AG08395 (cell line): ENCODE data around the gene OTOR.
A peak's percentile ranks its signal among the peaks of the same experiment; 100 is the strongest.

Experiments used
- DNase-seq: peaks from one replicate; pipeline ENCODE4 v3.0.0; 2012; ENCODE audit warnings: mixed read lengths, low spot score

The OTOR gene, protein sequence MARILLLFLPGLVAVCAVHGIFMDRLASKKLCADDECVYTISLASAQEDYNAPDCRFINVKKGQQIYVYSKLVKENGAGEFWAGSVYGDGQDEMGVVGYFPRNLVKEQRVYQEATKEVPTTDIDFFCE

DNA sequence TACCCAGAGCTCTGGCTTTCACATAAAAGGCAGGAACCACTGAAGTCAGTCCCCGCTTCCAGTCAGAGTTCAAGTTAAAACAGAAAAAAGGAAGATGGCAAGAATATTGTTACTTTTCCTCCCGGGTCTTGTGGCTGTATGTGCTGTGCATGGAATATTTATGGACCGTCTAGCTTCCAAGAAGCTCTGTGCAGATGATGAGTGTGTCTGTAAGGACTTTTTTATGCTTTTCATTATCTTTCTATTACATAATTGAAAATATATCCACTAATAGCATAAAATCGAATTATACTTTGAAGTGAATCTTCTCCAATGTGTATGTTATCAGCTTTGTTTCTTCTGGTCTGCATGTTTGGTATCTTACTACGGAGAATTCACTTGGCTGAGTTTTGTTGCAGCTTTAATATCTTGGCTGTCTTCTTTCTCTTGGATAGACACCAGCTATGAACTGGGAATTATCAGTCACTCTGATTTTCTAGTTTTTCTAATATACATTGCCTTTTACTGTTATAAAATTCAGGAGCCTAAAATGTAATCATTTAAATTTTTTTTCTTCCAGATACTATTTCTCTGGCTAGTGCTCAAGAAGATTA lies at the start of gene OTOR:
Gene OTOR (plus strand): TSS at position 51 of the 593 bp plus-strand sequence. CDS start 44 bp downstream, at position 95.
- DNase-seq = no peak

DNA sequence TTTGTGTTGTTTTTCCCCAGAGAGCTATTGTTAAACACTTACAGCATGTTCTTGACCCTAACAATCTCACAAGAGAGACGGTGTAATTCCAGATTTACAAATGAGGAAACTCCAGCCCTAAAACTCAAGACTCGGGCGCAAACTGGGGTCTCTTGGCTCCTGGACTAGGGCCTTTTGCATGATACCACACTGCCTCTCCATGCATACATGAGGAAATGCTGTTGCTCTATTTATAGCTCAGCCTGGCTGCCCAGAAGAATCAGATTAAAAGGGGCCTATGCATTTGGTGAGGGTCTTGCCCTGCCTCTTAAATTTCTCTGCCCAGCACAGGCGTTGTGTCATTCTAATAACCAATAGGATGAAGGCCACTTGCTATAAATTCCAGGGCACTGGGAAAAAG lies 48.9 kb upstream of the OTOR start:
- no peak for DNase-seq

DNA sequence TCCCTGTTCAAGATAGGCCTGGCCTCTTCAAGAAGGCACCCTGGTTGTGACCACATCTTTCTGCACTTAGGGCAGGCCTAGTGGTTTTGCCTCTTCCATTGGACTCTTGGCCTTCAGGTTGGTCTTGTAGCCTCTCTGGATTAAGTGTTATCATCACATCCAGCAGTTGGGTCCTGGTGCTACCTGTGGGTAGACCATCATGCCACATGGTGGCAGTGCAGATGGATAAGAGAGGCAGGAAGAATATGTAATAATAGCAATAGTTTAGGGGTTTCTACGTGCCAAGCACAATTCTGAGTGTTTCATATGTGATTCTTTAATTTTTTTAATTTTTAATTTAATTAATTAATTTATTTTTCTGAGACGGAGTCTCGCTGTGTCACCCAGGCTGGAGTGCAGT lies 46.9 kb upstream of the OTOR start:
- peak; percentile 8 for DNase-seq

DNA sequence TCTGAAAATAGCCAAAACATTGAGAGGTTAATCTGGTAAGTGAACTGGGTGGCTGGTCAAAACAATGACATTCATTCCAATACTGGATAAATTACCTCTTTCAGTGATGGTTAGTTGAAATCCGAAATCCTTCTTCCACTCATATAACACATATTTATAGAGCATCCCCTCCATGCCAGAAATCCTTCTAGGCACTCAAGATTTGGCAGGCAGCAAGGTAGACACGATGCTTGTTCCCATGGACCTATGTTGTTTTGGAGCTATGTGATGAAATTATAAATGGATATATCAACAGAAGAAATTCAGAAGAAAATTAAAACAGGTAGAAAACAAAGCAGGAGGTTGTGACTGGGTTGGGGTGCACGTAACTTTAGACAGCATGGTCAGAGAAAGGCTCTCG lies 44.6 kb upstream of the OTOR start:
- DNase-seq = no peak

DNA sequence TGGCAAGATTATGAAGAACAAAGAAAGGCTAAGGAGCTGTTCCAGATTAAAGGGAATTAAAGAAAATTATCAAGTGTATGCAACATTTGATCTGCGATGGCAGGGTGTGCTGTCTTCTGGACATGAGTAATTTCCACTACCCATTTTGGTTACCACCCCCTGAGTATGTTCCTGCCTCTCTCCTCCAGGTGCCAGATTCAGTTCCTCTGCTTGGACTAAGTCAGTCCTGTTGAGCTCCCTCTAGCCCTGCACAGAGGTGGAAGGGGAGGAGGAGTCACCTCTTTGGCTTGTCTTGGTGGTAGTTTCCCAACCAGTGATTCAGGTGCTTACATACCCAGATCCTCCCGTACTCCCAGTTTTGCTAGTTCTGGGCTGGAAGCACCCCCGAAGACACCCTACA lies 40.5 kb upstream of the OTOR start:
- DNase-seq = no peak

DNA sequence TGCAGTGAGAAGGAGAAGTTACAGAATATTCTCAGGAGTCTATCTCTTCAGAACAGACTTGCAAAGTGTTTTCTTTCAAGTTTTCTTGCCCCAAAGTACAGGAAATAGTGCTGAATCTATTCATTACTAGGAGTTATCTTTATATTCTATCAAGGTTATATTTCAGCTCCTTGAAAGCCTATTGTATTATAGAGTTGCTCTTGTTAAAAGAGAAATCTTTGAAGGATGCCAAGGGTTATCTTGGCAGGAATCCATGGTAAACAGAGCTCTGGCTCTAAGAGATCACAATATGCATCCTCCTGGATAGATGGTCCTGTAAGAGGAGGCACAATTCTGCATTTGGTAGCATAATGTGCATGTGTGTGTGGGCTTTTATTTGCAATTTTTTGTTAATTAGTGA lies 39.6 kb upstream of the OTOR start:
- no peak for DNase-seq

DNA sequence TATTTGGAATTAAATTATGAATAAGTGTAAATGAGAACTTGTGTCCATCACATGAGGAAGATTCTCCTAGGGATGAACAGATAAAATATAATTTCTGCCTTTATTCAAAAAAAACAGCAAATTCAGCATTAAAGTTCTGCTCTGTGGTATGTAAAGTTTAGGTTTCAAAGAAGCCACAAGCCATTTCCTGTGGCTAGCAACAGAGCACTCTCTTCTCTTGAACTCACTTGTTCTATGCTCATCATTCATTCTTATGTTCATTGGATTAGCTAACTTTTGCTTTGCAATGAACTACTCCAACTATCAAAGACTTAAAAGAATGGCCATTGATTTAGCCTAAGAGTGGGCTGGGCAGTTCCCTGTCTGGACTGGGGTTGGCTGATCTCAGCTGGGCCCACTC lies 39.1 kb upstream of the OTOR start:
- DNase-seq = no peak

DNA sequence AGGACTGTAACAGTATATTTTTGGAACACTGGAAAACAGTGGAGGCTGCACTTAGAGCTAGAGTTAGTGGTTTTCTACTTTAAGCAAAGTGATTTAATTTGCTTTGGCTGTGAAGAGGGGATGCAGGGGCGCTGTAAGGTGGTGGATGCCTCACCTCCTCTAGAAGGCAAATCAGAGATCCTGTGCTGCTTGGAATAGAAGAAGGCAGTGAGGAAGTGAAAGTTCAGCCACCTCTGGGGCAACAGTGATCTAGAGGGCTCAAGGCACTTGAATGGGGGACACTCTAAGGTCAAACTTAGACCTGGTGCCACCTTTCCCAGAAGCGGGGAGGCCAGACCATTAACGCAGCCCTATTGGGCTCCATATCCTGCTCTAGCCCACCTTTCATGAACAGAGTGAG lies 37.4 kb upstream of the OTOR start:
- DNase-seq = no peak

DNA sequence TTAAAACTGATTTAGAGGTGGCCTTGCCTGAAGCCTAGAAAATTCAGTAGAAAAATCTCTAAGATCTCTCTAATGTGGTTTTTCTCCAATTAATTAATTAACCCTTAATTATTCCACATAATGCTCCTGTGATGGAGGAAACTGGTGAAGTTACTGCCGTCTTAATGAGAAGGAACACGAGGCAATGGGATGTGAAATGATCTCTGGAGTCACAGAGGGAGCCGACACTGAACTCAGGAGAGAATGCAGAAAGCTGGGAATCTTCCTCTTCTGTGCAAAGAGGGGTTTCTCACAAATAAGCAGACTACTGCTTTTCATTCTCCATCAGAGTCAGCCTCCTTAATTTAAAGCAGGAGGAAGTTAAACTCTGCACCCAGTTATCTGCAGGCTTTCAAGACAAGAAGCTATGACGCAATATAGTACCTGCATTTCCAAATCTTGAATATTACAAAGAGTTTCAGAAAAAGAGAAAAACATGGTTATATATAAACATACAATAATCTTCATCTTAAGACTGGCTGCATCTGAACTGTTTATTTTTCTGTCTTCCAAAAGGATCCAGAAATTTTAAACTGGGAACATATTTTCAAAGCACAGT lies 36.4 kb upstream of the OTOR start:
- no peak for DNase-seq

DNA sequence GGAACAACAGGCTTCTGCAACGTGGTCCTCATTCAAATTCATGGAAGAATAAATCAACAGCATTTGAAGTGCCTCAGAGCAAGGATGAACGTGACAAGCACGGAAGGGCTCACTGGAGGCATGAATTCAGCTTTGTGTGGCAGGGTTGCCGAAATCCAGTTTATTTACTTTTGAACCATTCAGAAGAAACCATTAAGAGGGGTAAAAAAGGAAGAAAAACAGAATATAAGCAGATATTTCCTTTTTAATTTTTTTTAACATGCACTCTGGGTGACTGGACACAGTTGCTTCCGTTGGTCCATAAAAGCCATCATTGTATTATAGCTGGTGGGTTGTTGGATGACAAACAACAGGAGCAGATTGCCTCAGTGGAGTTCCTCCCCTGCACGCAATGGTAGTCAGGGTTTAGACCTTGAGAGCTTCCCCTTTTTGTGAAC lies 35.6 kb upstream of the OTOR start:
- DNase-seq = no peak

DNA sequence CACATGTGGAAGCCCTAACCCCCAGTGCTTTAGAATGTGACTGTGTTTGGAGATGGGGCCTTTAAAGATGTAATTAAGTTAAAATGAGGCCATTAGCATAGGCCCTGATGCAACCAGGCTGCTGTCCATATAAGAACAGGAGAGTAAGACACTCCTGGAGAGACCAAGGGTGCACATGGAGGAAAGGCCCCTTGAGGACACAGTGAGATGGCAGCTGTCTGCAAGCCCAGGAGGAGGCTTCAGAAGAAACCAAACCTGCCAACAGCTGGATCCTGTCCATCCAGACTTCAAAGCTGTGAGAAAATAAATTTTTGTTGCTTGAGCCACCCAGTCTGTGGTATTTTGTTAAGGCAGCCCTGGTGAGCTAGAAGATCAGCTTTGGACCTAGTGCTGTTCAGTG lies 35.1 kb upstream of the OTOR start:
- DNase-seq = no peak

DNA sequence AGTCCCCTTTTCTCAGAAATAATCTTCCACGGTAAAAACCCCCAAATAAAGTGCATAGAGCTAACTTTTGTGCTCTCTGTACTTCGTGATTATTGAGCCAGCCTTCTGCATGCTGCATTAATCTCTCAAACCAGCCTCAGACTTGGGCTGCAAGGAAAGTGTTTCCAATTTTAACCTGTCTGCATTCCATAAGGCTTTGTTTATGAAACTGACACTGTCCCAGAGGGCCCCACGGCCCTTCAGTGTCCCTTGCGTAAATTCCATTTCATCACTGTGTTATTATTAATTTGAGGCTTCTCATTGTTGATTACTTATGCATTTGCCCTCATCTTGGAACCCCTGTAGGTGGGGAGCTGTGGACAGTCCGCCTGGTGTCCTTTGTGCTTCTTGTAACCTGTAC lies 33.9 kb upstream of the OTOR start:
- no peak for DNase-seq

DNA sequence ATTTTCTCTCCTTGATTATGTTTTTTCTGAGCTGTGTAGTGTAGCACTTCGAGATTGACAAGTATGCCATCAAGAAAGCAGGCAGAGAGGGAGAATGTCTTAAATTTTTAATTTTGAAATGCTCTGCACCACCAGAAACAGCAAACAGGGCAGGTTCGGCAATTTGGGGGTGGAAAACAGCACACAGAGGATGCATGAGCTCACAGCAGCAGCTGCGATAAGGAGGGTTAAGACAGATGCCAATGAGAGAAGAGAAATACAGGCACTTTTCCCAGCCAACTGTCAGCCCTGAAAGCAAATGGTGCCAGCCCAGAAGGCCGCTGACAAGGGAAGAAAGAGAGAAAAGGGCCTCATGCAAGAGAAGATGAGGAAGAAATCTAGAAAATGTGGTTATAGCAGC lies 33.4 kb upstream of the OTOR start:
- no peak for DNase-seq

DNA sequence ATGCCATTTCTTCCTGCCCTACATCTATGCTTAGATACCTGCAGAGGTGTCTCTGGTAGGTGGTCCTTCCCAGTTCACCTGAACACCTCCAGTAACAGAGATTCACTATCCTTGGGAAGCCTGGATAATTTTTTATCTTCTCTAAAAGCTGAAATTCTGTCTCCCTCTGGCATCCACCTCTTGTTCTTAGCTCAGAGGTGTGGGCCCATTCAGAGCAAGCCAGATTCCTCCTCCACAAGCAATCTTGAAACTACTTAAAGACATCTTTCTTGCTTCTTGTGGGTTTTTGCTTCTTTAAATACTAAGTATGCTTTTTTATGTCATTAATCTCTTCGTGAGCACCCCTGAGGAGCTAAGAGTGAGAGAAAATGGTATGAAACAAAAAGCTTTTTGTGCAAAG lies 28.7 kb upstream of the OTOR start:
- no peak for DNase-seq

DNA sequence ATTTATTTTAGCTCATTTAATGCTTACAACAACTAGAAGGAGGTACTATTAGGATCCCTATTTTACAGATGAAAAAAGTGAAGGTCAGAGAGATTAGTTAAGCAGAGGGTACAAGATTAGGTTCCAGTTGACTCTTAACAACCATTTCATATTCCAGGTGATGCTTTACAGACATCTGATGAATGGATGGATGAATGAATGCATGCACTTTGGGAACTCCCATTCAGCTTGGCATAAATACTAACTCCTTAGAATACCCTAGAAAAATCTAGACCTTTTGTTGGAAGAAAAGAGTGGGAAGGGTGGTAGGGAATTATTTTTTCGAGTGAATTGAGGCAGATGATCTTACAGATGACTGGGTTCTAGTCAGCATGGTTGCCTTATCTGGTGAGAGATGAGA lies 19.1 kb upstream of the OTOR start:
- DNase-seq = no peak

DNA sequence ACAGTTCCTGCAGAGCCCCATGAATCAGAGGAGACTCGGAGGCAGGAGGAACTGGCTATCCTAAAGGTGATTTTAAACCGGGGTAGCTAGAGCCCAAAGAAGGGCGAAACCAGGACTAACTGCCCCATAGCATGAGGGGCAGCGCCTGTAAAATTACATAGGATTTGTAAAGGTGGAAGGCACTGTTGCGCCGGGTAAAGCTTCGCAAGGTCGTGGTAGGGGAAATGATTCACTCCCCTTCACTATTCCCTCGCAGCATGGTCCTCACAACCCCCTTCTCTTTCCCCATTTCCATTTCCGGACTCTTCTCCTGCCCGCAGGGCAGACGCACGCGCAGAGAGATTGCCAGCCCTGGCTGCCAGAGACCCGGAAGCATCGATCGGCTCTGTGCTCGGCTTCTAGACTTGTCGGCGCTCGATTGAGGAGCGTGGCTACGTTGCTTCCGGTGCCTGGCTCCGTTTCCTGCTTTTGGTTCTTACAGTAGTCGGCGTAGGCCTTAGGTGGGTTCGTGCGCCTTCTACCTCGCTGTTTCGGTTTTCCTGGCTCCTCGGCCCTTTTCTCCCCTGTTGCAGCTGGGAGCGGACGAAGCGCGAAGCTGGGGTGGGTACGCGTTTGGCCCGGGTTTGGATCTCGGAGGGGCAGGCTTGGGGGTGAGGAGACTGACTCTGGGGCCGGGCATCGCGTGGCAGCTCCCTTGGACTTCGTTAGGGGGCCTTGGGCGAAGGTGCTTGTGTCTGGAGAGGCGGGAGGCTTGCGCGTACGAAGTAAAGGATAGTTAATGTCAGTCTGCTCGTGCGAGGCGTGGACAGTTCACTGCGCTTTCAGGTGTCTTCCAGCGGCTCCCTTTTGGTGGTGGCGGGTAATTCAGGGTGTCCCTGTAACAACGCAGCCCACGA lies 18.3 kb upstream of the OTOR start, which contains the start of gene SNRPB2:
Gene SNRPB2 (plus strand): TSS at position 462 of the 896 bp plus-strand sequence. CDS start 1,677 bp downstream, outside the sequence.
- peak; percentile 97 for DNase-seq

DNA sequence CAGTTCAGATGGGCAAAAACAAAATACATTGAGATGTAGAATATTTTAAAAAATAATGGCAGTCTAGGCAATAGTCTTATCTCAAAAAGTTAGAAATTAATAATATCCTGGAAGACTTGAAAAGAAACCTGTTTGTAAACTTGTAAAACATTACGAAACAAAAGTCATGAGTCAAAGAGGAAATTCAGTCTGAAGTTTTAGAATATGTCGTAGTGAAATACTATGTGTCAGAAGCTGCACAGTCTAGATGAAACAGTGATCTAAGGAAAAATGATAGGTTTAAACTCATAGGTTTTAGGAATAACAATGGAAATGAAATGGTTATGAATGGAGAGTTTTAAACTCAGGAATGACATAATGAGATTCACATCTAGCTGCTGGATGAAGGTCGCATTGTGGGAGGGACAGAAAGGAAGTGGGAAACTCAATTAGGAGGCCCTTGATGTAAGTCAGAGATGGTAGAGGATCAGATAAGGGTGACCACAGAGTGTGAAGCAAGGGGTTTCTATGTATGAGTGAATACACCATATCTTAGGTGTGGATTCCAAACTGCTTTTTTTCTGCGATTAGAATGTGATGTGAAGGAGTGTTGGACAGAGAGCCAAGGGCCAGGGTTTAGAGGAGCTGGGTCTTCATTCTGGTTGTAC lies 15.5 kb upstream of the OTOR start:
- no peak for DNase-seq

DNA sequence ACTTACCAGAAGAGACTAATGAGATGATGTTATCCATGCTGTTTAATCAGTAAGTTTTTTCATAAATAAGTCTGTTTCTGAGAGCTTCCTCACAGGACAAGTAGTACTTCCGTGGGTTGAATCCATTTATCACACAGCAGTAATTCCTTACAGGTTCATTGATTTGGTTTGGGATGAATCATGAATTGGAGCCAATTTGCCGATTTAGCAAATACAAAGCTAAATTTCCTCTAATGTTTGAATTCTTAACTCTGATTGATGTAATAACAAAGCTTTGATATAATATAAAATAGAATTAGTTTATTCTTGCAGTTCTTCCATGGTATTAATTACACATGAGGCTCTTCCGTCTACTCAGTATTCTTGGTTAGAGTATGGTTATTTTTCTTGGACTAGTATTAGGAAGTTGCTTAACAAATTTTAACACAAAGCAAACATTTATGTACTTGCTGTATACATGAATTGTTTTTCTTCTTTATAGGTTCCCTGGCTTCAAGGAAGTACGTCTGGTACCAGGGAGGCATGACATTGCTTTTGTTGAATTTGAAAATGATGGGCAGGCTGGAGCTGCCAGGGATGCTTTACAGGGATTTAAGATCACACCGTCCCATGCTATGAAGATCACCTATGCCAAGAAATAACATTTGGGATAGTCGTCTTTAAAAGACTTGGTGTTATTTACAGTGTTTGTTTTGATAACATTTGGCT lies 7.6 kb upstream of the OTOR start:
- DNase-seq = no peak

DNA sequence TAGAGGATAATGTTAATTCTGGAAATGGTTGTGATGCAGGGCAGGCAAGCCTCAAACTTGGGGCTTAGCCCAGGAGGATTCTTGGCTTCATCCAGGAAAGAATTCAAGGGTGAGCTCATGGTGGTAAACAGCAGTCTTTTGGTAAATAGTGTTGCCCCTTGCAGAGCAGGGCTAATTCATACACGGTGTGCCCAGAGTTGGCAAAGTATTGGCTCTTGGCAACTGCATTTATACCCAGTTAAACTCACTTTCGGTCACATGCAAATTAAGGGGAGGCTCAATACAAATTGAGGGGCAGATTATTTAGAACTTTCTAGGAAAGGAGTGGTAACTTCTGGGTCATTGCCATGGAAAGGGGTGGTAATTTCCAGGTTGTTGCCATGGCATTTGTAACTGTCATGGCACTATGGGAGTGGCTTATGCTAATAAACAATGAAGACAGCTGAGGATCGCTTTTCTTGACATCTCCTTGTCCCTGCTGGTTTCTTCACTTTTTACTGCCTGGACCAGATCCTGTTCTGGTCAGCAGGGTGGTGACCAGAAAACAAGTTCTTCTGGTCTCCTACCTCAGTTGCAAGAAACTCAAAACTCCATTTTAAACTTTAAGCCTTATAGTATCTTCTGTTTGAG lies 3.9 kb upstream of the OTOR start:
- no peak for DNase-seq

DNA sequence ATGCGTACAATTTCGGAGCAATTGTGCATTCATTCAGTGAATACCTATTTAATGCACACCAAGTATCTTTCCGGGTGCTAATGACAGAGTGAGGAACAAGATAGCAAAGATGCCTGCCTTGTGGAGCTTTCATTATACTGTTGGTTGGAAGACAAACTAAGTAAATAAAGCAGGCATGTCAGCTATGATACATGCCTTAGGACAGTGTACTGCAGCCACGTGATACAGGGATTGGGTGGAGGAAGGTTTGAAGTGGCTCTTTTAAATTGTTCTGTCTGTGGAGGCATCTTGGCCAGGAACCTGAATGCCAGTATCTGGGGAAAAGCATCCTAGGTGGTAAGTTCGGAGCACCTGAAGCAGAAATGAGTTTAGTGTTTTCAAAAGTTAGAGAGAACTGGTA lies 3.0 kb upstream of the OTOR start:
- no peak for DNase-seq

DNA sequence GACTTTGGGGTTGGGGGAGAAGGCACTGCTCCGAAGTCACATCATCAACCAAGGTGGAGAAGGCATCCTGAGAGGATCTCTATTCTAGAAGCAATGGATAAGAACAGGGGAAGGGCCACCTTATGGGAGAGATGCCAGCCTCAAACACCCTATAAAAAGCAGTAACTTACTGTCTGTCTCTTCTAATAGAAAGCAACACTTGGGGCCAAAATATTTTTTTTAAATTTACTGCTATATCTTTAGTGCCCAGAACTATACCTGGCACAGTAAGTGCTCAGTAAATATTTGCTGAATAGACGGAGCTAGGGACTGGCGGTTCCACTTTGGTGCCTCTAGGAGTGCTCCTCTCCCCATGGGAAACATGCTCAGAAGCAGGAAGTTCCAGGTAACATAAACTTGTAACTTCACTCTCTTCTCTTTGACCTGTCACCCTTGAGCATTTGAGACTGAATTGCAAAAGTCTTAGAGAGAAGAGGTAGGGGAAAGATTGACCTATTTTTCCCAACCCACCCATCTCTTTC lies 807 bp upstream of the OTOR start:
- DNase-seq = no peak
